ENCODE results near the gene MED15. TPM values are rescaled to one million over a fixed set of nuclear protein-coding genes. Genes with fewer than 3 reads are reported as not detected.

The MED15 gene
- total RNA-seq, 1 donor from 2014 or later = 30.5 TPM

GRCh38 chr22:20622650-20623339 lies 115.4 kb downstream of the MED15 start:
- DNase-seq (ENCODE audit: low read depth, low spot score) = no peak

- DNase-seq (ENCODE audit: low read depth, low spot score) = no peak
These were observed 116.8 kb downstream of the MED15 start for GRCh38 chr22:20624161-20624616.

GRCh38 chr22:20625270-20625669 lies 117.9 kb downstream of the MED15 start:
- DNase-seq (ENCODE audit: low read depth, low spot score) = no peak

- DNase-seq (ENCODE audit: low read depth, low spot score) = no peak
These were observed 119.4 kb downstream of the MED15 start for GRCh38 chr22:20626811-20627210.

GRCh38 chr22:20627432-20627831 lies 120.0 kb downstream of the MED15 start:
- DNase-seq (ENCODE audit: low read depth, low spot score) = no peak

- no peak for DNase-seq (ENCODE audit: low read depth, low spot score)
These were observed 120.9 kb downstream of the MED15 start for GRCh38 chr22:20628081-20628939.

- DNase-seq (ENCODE audit: low read depth, low spot score) = no peak
These were observed 122.0 kb downstream of the MED15 start for GRCh38 chr22:20629401-20629800.

- no peak for DNase-seq (ENCODE audit: low read depth, low spot score)
These were observed 123.6 kb downstream of the MED15 start for GRCh38 chr22:20630873-20631617.

GRCh38 chr22:20632082-20632481 lies 124.7 kb downstream of the MED15 start:
- DNase-seq (ENCODE audit: low read depth, low spot score) = no peak

- DNase-seq (ENCODE audit: low read depth, low spot score) = no peak
These were observed 125.1 kb downstream of the MED15 start for GRCh38 chr22:20632518-20632917.

- DNase-seq (ENCODE audit: low read depth, low spot score) = no peak
These were observed 127.3 kb downstream of the MED15 start for GRCh38 chr22:20634560-20635226.

- no peak for DNase-seq (ENCODE audit: low read depth, low spot score)
These were observed 127.8 kb downstream of the MED15 start for GRCh38 chr22:20635227-20635591.

GRCh38 chr22:20636075-20636812 lies 128.8 kb downstream of the MED15 start:
- no peak for DNase-seq (ENCODE audit: low read depth, low spot score)

GRCh38 chr22:20636945-20637344 lies 129.5 kb downstream of the MED15 start:
- DNase-seq (ENCODE audit: low read depth, low spot score) = no peak

Other genes with a start within 250 kb of the MED15 start
- 0.32 and 0.46 TPM in 2 replicates for gene RTN4R, start 239.3 kb upstream of the MED15 start, total RNA-seq
- 40.2 and 43.1 TPM in 2 replicates for gene DGCR6L, start 187.6 kb upstream of the MED15 start, total RNA-seq
- 12.7 and 13.1 TPM in 2 replicates for gene ZNF74, start 113.5 kb upstream of the MED15 start, total RNA-seq
- gene SCARF2, start 69.8 kb upstream of the MED15 start, total RNA-seq = 9.1 and 15.8 TPM in 2 replicates
- gene KLHL22, start 11.8 kb upstream of the MED15 start, total RNA-seq = 19.1 and 21.4 TPM in 2 replicates

Data from pulmonary artery endothelial cell (primary cell).